ENCODE results near the gene TTYH3.
"Not testable (repeated sequence)": the region's sequence is repeated elsewhere in the genome, so short reads cannot be mapped to it uniquely, and the experiment has no call there.

Gene TTYH3

GRCh38 chr7:2631946-2632732, at the start of gene TTYH3:
TTYH3 (plus strand) TSS chr7:2631986; CDS start chr7:2632156, 170 bp downstream.
- DNase-seq (ENCODE audit: low spot score), result no peak

GRCh38 chr7:2582006-2582735, 49.6 kb upstream of the TTYH3 start:
- no peak for DNase-seq (ENCODE audit: low spot score)

GRCh38 chr7:2583798-2584580, 47.8 kb upstream of the TTYH3 start:
- DNase-seq (ENCODE audit: low spot score), result no peak

GRCh38 chr7:2585446-2585845, 46.3 kb upstream of the TTYH3 start:
- DNase-seq (ENCODE audit: low spot score), result no peak

GRCh38 chr7:2586326-2587020, 45.3 kb upstream of the TTYH3 start:
- DNase-seq (ENCODE audit: low spot score), result no peak

- no peak for DNase-seq (ENCODE audit: low spot score)
These were observed 44.7 kb upstream of the TTYH3 start for GRCh38 chr7:2587134-2587533.

GRCh38 chr7:2587778-2588177, 44.0 kb upstream of the TTYH3 start:
- no peak for DNase-seq (ENCODE audit: low spot score)

- DNase-seq (ENCODE audit: low spot score), result no peak
These were observed 42.4 kb upstream of the TTYH3 start for GRCh38 chr7:2589341-2589740.

GRCh38 chr7:2589941-2590340, 41.8 kb upstream of the TTYH3 start:
- not testable (repeated sequence) for DNase-seq (ENCODE audit: low spot score)

GRCh38 chr7:2592375-2592865, 39.4 kb upstream of the TTYH3 start:
- DNase-seq (ENCODE audit: low spot score), result no peak

GRCh38 chr7:2593036-2593727, 38.6 kb upstream of the TTYH3 start:
- DNase-seq (ENCODE audit: low spot score), result no peak

- DNase-seq (ENCODE audit: low spot score), result no peak
These were observed 37.2 kb upstream of the TTYH3 start for GRCh38 chr7:2594599-2594998.

GRCh38 chr7:2595258-2595860, 36.4 kb upstream of the TTYH3 start:
- no peak for DNase-seq (ENCODE audit: low spot score)

GRCh38 chr7:2596464-2597272, 35.1 kb upstream of the TTYH3 start:
- no peak for DNase-seq (ENCODE audit: low spot score)

- DNase-seq (ENCODE audit: low spot score), result no peak
These were observed 34.5 kb upstream of the TTYH3 start for GRCh38 chr7:2597273-2597640.

- DNase-seq (ENCODE audit: low spot score), result no peak
These were observed 33.5 kb upstream of the TTYH3 start for GRCh38 chr7:2598154-2598823.

GRCh38 chr7:2601065-2601464, 30.7 kb upstream of the TTYH3 start:
- DNase-seq (ENCODE audit: low spot score), result no peak

- DNase-seq (ENCODE audit: low spot score), result no peak
These were observed 29.9 kb upstream of the TTYH3 start for GRCh38 chr7:2601907-2602306.

- no peak for DNase-seq (ENCODE audit: low spot score)
These were observed 29.3 kb upstream of the TTYH3 start for GRCh38 chr7:2602406-2603043.

Measured in LoVo (cell line).